HG03066 (cell line): ENCODE data around the gene HES4.
A peak's percentile ranks its signal among the peaks of the same experiment; 100 is the strongest.
"Not testable (repeated sequence)": the region's sequence is repeated elsewhere in the genome, so short reads cannot be mapped to it uniquely, and the experiment has no call there.

ENCODE experiments used
- ATAC-seq: cut with Tn5 transposase; IDR thresholded peaks from one replicate; pipeline ENCODE4 v1.9.1; 2021; ENCODE audit warnings: low read depth; ENCODE audit not compliant: unreplicated experiment

The HES4 gene

DNA sequence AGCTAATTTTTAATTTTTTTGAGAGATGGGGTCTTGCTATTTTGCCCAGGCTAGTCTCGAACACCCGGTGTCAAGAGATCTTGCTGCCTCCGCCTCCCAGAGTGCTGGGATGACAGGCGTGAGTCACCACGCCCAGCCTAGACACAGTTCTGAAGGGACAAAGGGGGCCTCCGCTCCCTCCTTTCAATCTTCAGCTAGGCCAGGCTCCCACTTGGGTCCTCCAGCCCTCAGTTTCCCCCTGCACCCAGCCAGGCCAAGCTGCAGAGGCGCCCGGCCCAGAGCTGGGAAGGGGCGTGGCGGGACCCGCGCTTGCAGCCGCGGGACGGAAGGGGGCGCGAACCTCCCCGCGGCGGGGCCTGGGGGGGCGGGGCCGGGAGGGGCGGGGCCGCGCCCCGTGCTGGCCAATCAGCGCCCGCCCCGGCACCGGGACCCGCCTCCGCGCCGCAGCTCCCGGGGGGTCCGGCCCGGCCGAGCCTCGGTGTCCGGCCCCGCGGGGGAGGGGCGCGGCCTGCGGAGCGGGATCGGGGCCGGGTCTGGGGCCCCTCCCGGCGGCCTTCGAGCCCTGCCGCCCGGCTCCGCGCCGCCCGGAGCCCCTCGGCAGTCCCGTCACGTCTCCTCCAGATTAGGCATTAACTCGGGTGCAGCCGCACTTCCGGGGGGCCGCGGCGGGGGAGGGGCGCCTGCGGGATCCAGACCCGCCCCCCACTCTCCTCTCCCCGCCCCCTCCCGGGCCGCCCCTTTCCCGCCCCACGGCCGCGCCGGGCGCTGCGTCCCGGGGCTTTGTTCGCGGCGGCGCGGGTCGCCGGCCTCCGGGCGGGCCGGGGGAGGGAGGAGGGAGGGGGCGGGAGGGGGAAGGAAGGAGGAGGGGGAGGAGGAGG is 19.5 kb upstream of the HES4 start:
- peak; percentile 49 for ATAC-seq

DNA sequence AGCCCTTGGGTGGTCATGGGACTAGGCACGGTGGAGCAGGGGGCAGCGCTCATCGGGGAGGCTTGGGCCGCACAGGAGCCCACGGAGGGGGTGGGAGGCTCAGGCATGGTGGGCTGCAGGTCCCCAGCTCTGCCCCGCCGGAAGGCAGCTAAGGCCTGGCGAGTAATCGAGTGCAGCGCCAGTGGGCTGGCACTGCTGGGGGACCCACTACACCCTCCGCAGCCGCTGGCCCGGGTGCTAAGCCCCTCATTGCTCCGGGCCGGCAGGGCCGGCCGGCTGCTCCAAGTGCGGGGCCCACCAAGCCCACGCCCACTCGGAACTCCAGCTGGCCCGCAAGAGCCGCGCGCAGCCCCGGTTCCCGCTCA is 18.4 kb upstream of the HES4 start:
- not testable (repeated sequence) for ATAC-seq

- ATAC-seq, result not testable (repeated sequence)
Observed at GRCh38 chr1:1017397-1018320, 17.8 kb upstream of the HES4 start.

- no peak for ATAC-seq
Observed at GRCh38 chr1:1014799-1015681, 15.1 kb upstream of the HES4 start.

GRCh38 chr1:1013922-1014648 is 14.2 kb upstream of the HES4 start:
- ATAC-seq, result no peak

DNA sequence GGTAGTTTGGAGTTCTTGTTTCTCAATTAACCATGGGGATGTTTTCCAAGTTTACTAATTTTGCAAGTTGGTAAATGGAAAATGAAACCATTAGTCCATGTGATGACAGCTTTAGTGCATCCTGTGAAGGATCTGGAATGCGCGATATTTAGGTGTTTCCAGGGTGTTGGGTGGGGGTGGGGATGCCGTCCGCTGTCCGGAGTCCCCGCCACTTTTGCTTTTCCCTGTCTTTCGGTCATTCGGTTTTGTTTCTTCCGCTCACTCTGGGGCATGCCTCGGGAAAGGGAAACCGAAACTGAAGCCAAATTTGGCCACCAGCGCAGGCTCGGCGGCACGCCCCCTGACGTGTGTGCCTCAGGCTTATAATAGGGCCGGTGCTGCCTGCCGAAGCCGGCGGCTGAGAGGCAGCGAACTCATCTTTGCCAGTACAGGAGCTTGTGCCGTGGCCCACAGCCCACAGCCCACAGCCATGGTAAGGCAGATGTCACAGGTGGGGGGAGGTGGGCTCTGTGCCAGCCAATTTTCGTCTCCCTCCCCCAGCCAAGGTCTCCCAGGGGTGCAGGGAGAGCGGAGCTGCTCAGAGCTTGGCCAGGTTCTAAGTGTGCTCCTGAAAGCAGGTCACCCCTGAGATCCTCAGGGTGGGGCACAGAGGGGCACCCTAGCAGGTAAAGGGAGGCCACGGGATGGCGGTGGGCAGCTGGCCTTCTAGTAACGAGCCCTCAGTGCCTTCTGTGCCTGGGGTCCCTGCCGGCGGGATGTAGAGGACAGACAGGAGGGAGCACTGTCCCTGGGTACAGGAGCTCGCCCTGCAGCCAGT is 13.4 kb upstream of the HES4 start, which contains the start of gene ISG15:
TSS of gene ISG15 (plus strand) at position 393 of the 817 bp plus-strand sequence. CDS start at position 470, 77 bp downstream.
- ATAC-seq, result peak; percentile 62

DNA sequence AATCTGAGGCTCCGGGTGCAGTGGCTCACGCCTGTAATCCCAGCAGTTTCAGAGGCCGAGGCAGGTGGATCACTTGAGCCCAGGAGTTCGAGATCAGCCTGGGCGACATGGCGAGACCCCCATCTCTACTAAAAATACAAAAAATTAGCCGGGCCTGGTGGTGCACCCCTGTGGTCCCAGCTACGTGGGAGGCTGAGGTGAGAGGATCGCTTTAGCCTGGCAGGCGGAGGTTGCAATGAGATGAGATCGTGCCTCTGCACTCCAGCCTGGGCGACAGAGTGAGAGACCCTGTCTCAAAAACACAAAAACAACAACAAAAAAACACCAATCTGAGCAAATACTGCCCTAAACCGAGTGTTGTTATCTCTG is 12.8 kb upstream of the HES4 start:
- not testable (repeated sequence) for ATAC-seq

DNA sequence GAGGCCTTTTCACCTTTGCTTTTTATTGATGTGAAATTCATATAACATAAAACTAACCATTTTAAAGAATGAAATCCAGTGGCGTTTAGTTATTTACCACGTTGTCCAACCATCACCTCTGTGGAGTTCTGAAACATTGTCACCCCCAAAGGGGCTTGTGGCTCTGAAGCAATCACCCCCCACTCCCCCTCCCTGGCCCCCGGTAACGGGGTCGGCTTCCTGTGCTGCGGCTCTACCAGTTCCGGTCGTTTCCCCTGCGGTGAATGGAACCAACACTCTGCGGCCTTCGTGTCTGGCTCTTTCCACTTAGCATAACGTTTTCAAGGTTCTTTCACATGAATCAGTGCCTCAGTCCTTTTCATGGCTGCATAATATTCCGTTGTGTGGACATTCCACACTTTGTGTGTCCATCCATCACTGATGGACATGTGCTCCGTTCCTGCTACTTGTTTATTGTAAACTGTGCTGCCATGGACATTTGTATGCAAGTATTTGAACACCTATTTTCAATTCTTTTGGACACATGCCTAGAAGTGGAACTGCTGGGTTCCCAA is 11.6 kb upstream of the HES4 start:
- ATAC-seq, result no peak

GRCh38 chr1:1010131-1010530 is 10.2 kb upstream of the HES4 start:
- ATAC-seq, result not testable (repeated sequence)

GRCh38 chr1:1006305-1007159 is 6.6 kb upstream of the HES4 start:
- ATAC-seq, result no peak

DNA sequence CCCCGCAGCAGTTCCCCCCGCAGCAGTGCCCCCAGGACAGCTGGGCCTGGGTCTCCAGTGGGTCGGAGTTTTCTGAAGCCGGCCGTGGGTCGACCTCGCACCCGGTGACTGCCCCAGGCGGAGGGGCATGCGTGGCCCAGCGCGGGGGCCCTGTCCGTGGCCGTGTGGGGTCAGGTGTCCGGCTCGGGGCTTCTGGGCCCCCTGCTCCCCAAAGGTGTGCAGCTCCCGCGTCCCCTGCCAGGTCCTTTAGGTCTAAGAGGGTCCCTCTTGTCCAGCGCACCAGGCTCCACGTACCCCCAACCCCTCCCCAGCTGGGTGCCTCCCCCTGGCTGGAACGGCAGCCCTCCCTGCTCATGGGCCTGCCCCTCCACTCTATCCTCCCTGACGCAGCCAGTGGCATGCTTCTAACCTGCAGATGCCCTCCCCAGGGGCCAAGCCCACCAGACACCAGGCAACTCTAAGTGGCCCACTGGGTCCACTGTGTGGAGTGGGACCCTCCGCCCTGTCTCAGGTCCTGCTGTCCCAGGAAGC is 5.9 kb upstream of the HES4 start:
- ATAC-seq, result no peak

DNA sequence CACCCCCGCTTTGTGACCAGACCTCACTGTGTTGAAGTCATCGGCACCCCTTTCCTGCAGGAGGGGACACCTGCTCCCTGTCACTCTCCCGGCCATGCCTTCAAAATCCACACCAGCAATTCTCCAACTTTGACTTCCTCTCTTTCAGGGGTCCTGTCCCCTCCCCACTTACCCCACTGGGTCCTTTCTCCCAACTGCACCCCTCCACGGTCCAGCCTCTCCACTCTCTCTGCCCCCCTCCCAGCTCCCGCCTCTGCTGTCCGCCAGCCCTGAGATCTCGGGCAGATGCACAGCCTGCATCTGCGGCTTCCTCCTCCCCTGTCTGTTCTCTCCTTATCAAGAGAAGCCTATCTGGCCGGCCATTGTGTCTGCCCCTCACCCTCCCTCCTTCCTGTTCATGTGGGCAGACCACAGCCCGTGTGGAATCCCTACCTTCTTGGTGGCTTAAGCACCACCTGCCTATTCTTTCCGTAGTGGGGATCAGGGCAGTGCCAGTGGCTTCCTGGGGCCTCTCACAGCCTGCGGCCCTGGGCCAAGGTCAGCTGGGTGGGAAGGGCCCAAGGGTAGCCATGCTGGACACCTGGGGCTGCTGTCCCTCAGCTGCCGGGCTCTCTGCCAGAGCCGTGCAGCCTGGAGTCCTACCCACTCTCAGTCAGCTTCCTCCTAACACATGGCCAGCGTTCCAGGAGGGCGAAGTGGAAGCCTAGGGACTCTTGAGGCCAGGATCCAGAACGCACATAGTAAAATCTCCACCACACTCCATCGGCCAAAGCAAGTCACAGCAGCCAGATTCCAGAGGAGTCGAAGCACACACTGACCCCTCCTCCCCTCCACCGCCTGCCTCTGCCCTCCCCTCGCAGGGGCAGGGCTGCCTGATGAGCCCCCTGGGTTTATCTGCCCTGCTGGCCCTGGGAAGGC is 5.1 kb upstream of the HES4 start:
- ATAC-seq, result no peak

DNA sequence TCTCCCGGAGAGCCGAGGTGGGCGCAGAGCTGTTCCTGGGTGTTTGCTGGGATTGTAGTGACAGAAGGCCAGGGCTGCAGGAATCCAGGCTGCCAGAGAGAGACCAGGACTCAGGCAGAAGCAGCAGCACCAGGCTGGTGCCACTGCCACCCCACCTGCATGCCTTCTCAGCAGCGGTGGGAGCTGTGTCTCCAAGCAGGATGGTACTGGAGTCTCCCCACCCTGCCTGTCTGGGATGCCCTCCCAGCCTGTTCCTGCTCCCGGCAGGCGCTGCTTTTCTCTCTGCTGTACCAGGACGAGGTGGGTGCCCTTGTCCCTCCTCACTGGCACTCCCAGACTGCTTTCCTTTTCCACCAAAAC is 4.5 kb upstream of the HES4 start:
- ATAC-seq, result no peak

GRCh38 chr1:1003618-1004419 is 3.9 kb upstream of the HES4 start:
- ATAC-seq, result no peak

DNA sequence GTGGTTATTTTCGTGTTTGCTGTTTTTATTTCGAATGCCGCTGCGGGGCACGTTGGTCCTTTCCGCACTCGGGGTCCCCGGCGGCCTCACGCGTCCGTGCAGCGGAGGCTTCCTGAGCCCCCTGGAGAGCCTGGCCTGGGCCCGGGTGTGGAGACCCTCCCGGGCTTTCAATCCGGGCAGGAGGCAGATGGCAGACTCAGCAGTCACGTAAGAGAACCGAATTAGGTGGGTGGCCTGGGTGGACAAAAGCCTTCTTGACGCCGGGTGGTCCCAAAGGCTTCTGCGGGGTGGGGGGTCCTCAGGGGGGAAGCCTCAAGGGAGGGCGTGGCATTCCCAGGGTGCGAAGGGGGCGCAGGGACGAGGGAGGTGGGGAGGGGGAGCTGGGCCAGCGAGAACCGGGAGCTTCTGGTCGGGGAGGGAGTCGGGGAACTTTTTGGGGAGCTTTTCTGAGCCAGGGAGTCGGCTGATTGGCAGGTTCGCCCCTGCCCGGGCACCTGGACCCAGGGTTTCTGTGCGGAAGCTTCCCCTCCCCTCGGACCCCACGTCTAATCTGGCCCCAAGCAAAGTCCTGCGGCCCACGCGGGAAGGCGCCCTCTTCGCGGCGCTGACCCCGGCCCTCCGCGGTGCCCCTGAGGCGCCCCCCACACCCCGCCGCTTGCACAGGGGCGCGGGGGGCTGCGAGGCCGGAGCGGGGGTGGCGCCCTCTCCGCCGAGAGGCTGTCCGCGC is 1.3 kb upstream of the HES4 start:
- no peak for ATAC-seq
